HG03469 (cell line): ENCODE measurements around the gene NUP214.

Source experiments
- ATAC-seq: cut with Tn5 transposase; IDR thresholded peaks from one replicate; pipeline ENCODE4 v1.9.1; 2021; ENCODE audit warnings: mild to moderate bottlenecking, moderate library complexity, moderate number of reproducible peaks; ENCODE audit not compliant: unreplicated experiment

The NUP214 gene

GRCh38 chr9:131125288-131126058 is at the start of gene NUP214:
NUP214 (plus strand) TSS chr9:131125586; CDS start chr9:131125705, 119 bp downstream.
- ATAC-seq = peak; percentile 79

GRCh38 chr9:131076347-131077195 is 48.8 kb upstream of the NUP214 start:
- no peak for ATAC-seq

- no peak for ATAC-seq
Measured at GRCh38 chr9:131078427-131079366, 46.7 kb upstream of the NUP214 start.

GRCh38 chr9:131080589-131080988 is 44.8 kb upstream of the NUP214 start:
- ATAC-seq = no peak

GRCh38 chr9:131081868-131082267 is 43.5 kb upstream of the NUP214 start:
- ATAC-seq = no peak

GRCh38 chr9:131082774-131083512 is 42.4 kb upstream of the NUP214 start:
- ATAC-seq = no peak

- ATAC-seq = no peak
Measured at GRCh38 chr9:131084661-131085369, 40.6 kb upstream of the NUP214 start.

- ATAC-seq = no peak
Measured at GRCh38 chr9:131085370-131086122, 39.8 kb upstream of the NUP214 start.

GRCh38 chr9:131087354-131087893 is 38.0 kb upstream of the NUP214 start:
- no peak for ATAC-seq

GRCh38 chr9:131090025-131090787 is 35.2 kb upstream of the NUP214 start:
- no peak for ATAC-seq

GRCh38 chr9:131091352-131091992 is 33.9 kb upstream of the NUP214 start:
- ATAC-seq = no peak

- ATAC-seq = no peak
Measured at GRCh38 chr9:131092030-131092429, 33.4 kb upstream of the NUP214 start.

GRCh38 chr9:131092548-131093440 is 32.6 kb upstream of the NUP214 start:
- no peak for ATAC-seq

GRCh38 chr9:131094015-131094414 is 31.4 kb upstream of the NUP214 start:
- no peak for ATAC-seq

- ATAC-seq = no peak
Measured at GRCh38 chr9:131094622-131095021, 30.8 kb upstream of the NUP214 start.

GRCh38 chr9:131095666-131096268 is 29.6 kb upstream of the NUP214 start:
- no peak for ATAC-seq
